ENCODE measurements around the gene RBL1. TPM values are rescaled to one million over a fixed set of nuclear protein-coding genes. Genes with fewer than 3 reads are reported as not detected.

The RBL1 gene
- total RNA-seq, 1 experiment from 2014 or later: 35.9 TPM

GRCh38 chr20:36992802-36993334, 102.9 kb downstream of the RBL1 start:
- Mint-ChIP-seq H3K27me3 (ENCODE audit: insufficient read depth, unreplicated experiment) (no peaks in the 10 kb centered on the region), H3K4me3 (ENCODE audit: unreplicated experiment) (no peak overlapping the region), H3K36me3 (ENCODE audit: insufficient read depth, unreplicated experiment) (peaks cover 34% of the 10 kb centered on the region), H3K4me1 (ENCODE audit: low read depth, unreplicated experiment) (no peaks in the 10 kb centered on the region), H3K9me3 (ENCODE audit: unreplicated experiment) (peaks cover 23% of the 10 kb centered on the region), H3K27ac (ENCODE audit: unreplicated experiment) (peak overlapping the region; percentile 13)
- H3K36me3 ChIP-seq (ENCODE audit: control insufficient read depth, insufficient read depth, low read length): no peaks in the 10 kb centered on the region
- H3K4me3 ChIP-seq (ENCODE audit: low read depth, low read length): no peak overlapping the region
- BruUV-seq (replicated peaks): no TSS peak
- H3K27me3 ChIP-seq (replicated peaks; ENCODE audit: control insufficient read depth, insufficient read depth, low read length): no peaks in the 10 kb centered on the region
- POLR2A ChIA-PET: interaction anchor here (0.6 kb wide), 1 partner anchor 104 kb away, joined by 3 read pairs; no protein-coding TSS in a partner anchor
- intact Hi-C loops (cut with micrococcal nuclease; ENCODE audit: unreplicated experiment): no loop called here
- CTCF ChIA-PET: no interaction called here
- TF ChIP-seq CTCF (IDR thresholded peaks at IDR 0.05; ENCODE audit: insufficient read depth in 1 of 2, low read depth in 1 of 2, low read length in 1 of 2, severe bottlenecking in 1 of 2, unreplicated experiment in 1 of 2): peak in 1 of 2 experiments; percentile 33
- DNase-seq: no peak
- H3K9me3 ChIP-seq: peaks cover 23% of the 10 kb centered on the region
- H3K4me1 ChIP-seq: no peaks in the 10 kb centered on the region

GRCh38 chr20:36991703-36992102, 104.1 kb downstream of the RBL1 start:
- H3K36me3 ChIP-seq (ENCODE audit: control insufficient read depth, insufficient read depth, low read length): no peaks in the 10 kb centered on the region
- no peak overlapping the region for H3K4me3 Mint-ChIP-seq (ENCODE audit: unreplicated experiment)
- no peaks in the 10 kb centered on the region for H3K4me1 Mint-ChIP-seq (ENCODE audit: low read depth, unreplicated experiment)
- no peak overlapping the region for H3K27ac Mint-ChIP-seq (ENCODE audit: unreplicated experiment)
- no peak for TF ChIP-seq CTCF (IDR thresholded peaks at IDR 0.05; ENCODE audit: insufficient read depth in 1 of 2, low read depth in 1 of 2, low read length in 1 of 2, severe bottlenecking in 1 of 2, unreplicated experiment in 1 of 2)
- no peak for DNase-seq
- peaks cover 34% of the 10 kb centered on the region for H3K36me3 Mint-ChIP-seq (ENCODE audit: insufficient read depth, unreplicated experiment)
- H3K9me3 Mint-ChIP-seq (ENCODE audit: unreplicated experiment): peaks cover 23% of the 10 kb centered on the region
- no peaks in the 10 kb centered on the region for H3K27me3 ChIP-seq (replicated peaks; ENCODE audit: control insufficient read depth, insufficient read depth, low read length)
- CTCF ChIA-PET: no interaction called here
- H3K27me3 Mint-ChIP-seq (ENCODE audit: insufficient read depth, unreplicated experiment): no peaks in the 10 kb centered on the region
- no peaks in the 10 kb centered on the region for H3K4me1 ChIP-seq
- H3K9me3 ChIP-seq: peaks cover 23% of the 10 kb centered on the region
- BruUV-seq (replicated peaks): no TSS peak
- POLR2A ChIA-PET: no interaction called here
- intact Hi-C loops (cut with micrococcal nuclease; ENCODE audit: unreplicated experiment): no loop called here
- H3K4me3 ChIP-seq (ENCODE audit: low read depth, low read length): no peak overlapping the region

DNA sequence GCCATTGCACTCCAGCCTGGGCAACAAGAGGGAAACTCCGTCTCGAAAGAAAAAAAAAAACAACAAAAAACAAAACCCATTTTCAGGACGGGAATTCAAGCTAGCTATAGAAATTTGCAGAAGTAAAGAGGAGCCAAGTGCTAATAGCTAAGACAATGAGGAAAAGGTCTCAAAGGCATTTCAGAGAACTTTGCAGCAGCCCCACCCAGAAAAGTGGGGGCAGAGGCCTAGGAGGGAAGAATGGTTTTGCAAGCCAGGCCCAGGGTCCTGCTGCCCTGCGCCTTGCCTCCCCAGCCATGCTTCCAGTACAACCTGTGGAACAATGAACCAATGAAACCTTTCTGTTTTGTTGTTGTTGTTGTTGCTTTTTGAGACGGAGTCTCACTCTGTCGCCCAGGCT, 106.0 kb downstream of the RBL1 start:
- Mint-ChIP-seq H3K4me1 (ENCODE audit: low read depth, unreplicated experiment) (no peaks in the 10 kb centered on the region), H3K27me3 (ENCODE audit: insufficient read depth, unreplicated experiment) (no peaks in the 10 kb centered on the region), H3K36me3 (ENCODE audit: insufficient read depth, unreplicated experiment) (peaks cover 15% of the 10 kb centered on the region), H3K9me3 (ENCODE audit: unreplicated experiment) (peaks cover 10% of the 10 kb centered on the region), H3K27ac (ENCODE audit: unreplicated experiment) (no peak overlapping the region), H3K4me3 (ENCODE audit: unreplicated experiment) (no peak overlapping the region)
- DNase-seq: no peak
- no peaks in the 10 kb centered on the region for H3K27me3 ChIP-seq (replicated peaks; ENCODE audit: control insufficient read depth, insufficient read depth, low read length)
- CTCF ChIA-PET: no interaction called here
- POLR2A ChIA-PET: no interaction called here
- intact Hi-C loops (cut with micrococcal nuclease; ENCODE audit: unreplicated experiment): no loop called here
- no peak overlapping the region for H3K4me3 ChIP-seq (ENCODE audit: low read depth, low read length)
- H3K4me1 ChIP-seq: no peaks in the 10 kb centered on the region
- peaks cover 19% of the 10 kb centered on the region for H3K9me3 ChIP-seq
- H3K36me3 ChIP-seq (ENCODE audit: control insufficient read depth, insufficient read depth, low read length): no peaks in the 10 kb centered on the region
- BruUV-seq (replicated peaks): no TSS peak
- no peak for TF ChIP-seq CTCF (IDR thresholded peaks at IDR 0.05; ENCODE audit: insufficient read depth in 1 of 2, low read depth in 1 of 2, low read length in 1 of 2, severe bottlenecking in 1 of 2, unreplicated experiment in 1 of 2)
